ENCODE data around the gene PCDHAC1.

DNA sequence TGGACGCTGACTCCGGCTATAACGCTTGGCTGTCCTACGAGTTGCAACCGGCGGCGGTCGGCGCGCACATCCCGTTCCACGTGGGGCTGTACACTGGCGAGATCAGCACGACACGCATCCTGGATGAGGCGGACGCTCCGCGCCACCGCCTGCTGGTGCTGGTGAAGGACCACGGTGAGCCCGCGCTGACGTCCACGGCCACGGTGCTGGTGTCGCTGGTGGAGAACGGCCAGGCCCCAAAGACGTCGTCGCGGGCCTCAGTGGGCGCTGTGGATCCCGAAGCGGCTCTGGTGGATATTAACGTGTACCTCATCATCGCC is 48.9 kb upstream of the PCDHAC1 start:
- no peak for TF ChIP-seq POLR2AphosphoS5 (IDR thresholded peaks at IDR 0.05; ENCODE audit: borderline replicate concordance, low read depth, low read length)
- TF ChIP-seq EZH2 (IDR thresholded peaks at IDR 0.05), result no peak
- no peak for TF ChIP-seq FOXP2 (optimal IDR thresholded peaks at IDR 0.05; ENCODE audit: control extremely low read depth, extremely low read length, insufficient read depth)

Data from SK-N-MC (cell line).